DOHH2 (cell line): ENCODE results near the gene PAM.

ENCODE experiments used
- H3F3A ChIP-seq: fragments of 200-600 bp; sonication (generic), shearing (Covaris generic); 2 replicates; pipeline ENCODE4 v1.6.0; 2016; ENCODE audit warnings: antibody characterized with exemption, mild to moderate bottlenecking; ENCODE audit not compliant: control insufficient read depth, insufficient read depth
- H3K27ac ChIP-seq: fragments of 200-600 bp; sonication (generic); 2 replicates; pipeline ENCODE4 v1.5.1; 2014; ENCODE audit warnings: low read depth, mild to moderate bottlenecking, low read length, moderate library complexity
- H3K27me3 ChIP-seq: fragments of 200-600 bp; sonication (generic); 2 replicates; pipeline ENCODE4 v1.6.1; 2014; ENCODE audit warnings: mild to moderate bottlenecking, low read length, mixed read lengths; ENCODE audit not compliant: control insufficient read depth
- H3K36me3 ChIP-seq: fragments of 200-600 bp; sonication (generic); 2 replicates; pipeline ENCODE4 v1.6.1; 2014; ENCODE audit warnings: mild to moderate bottlenecking, low read length, moderate library complexity, mixed read lengths; ENCODE audit not compliant: control insufficient read depth
- H3K4me1 ChIP-seq: fragments of 200-600 bp; sonication (generic); 2 replicates; pipeline ENCODE4 v1.6.1; 2014; ENCODE audit warnings: mild to moderate bottlenecking, low read length, mixed read lengths; ENCODE audit not compliant: control insufficient read depth
- H3K4me2 ChIP-seq: fragments of 200-600 bp; sonication (generic); 2 replicates; pipeline ENCODE4 v1.6.0; 2014; ENCODE audit warnings: mild to moderate bottlenecking, low read length, moderate library complexity
- H3K4me3 ChIP-seq: fragments of 200-600 bp; sonication (generic); 2 replicates; pipeline ENCODE4 v1.5.1; 2014; ENCODE audit warnings: mild to moderate bottlenecking, low read length, mixed read lengths
- H3K79me2 ChIP-seq: fragments of 200-600 bp; sonication (generic); 2 replicates; pipeline ENCODE4 v1.6.1; 2014; ENCODE audit warnings: mild to moderate bottlenecking, low read length, mixed read lengths; ENCODE audit not compliant: control insufficient read depth
- H3K9me2 ChIP-seq: fragments of 200-600 bp; sonication (generic); replicated peaks from 2 replicates; pipeline ENCODE4 v1.6.1; 2014; ENCODE audit warnings: mild to moderate bottlenecking, low read length, mixed read lengths; ENCODE audit not compliant: control insufficient read depth
- H3K9me3 ChIP-seq: fragments of 200-600 bp; sonication (generic); 2 replicates; pipeline ENCODE4 v1.6.1; 2014; ENCODE audit warnings: antibody characterized with exemption, low read length, mixed read lengths; ENCODE audit not compliant: control insufficient read depth, insufficient read depth
- H4K20me1 ChIP-seq: fragments of 200-600 bp; sonication (generic); 2 replicates; pipeline ENCODE4 v1.6.0; 2014; ENCODE audit warnings: low read depth, mild to moderate bottlenecking, antibody characterized with exemption, low read length, moderate library complexity; ENCODE audit not compliant: control insufficient read depth, insufficient read depth
- CTCF ChIP-seq: fragments of 200-600 bp; sonication (generic); IDR thresholded peaks from one replicate; pipeline ENCODE4 v1.5.1; 2014; ENCODE audit warnings: antibody characterized with exemption, mild to moderate bottlenecking, low read depth, low read length; ENCODE audit not compliant: poor library complexity, severe bottlenecking
- EZH2phosphoT487 ChIP-seq: fragments of 200-600 bp; sonication (generic); IDR thresholded peaks from 2 replicates; pipeline ENCODE4 v1.6.1; 2017; ENCODE audit warnings: borderline replicate concordance, mild to moderate bottlenecking, antibody characterized with exemption, low read length, moderate library complexity, mixed read lengths

The PAM gene

GRCh38 chr5:102754767-102755431 is at the start of gene PAM:
PAM (plus strand) TSS chr5:102755305; CDS start chr5:102866196, 110,891 bp downstream.
- Histone ChIP-seq H3F3A (no peaks in the 10 kb centered on the region), H3K9me2 (no peaks in the 10 kb centered on the region), H3K4me2 (peak within 1 kb of the TSS; percentile 92), H3K9me3 (no peaks in the 10 kb centered on the region), H3K27me3 (peaks cover 15% of the 10 kb centered on the region), H4K20me1 (no peaks in the 10 kb centered on the region), H3K36me3 (no peaks in the 10 kb centered on the region), H3K27ac (no peak within 1 kb of the TSS), H3K4me1 (peaks cover 18% of the 10 kb centered on the region), H3K79me2 (0 out of 2 replicates have a peak, but pooled peaks cover 3% of the 10 kb centered on the region), H3K4me3 (peak within 1 kb of the TSS; percentile 79)
- TF ChIP-seq CTCF (no peak), EZH2phosphoT487 (no peak)

- H3K79me2 ChIP-seq: no peaks in the 10 kb centered on the region
- no peak overlapping the region for H3K4me2 ChIP-seq
- no peak overlapping the region for H3K27ac ChIP-seq
- TF ChIP-seq EZH2phosphoT487: no peak
- TF ChIP-seq CTCF: no peak
- no peaks in the 10 kb centered on the region for H3K4me1 ChIP-seq
- H4K20me1 ChIP-seq: no peaks in the 10 kb centered on the region
- no peaks in the 10 kb centered on the region for H3K9me2 ChIP-seq
- H3K4me3 ChIP-seq: no peak overlapping the region
- no peaks in the 10 kb centered on the region for H3K27me3 ChIP-seq
- H3F3A ChIP-seq: no peaks in the 10 kb centered on the region
- no peaks in the 10 kb centered on the region for H3K36me3 ChIP-seq
- no peaks in the 10 kb centered on the region for H3K9me3 ChIP-seq
Measured at GRCh38 chr5:102711525-102712385, 43.4 kb upstream of the PAM start.

- TF ChIP-seq EZH2phosphoT487 (no peak), CTCF (no peak)
- no peak overlapping the region for H3K4me2 ChIP-seq
- H3K27me3 ChIP-seq: no peaks in the 10 kb centered on the region
- no peaks in the 10 kb centered on the region for H3K4me1 ChIP-seq
- H3K4me3 ChIP-seq: no peak overlapping the region
- no peaks in the 10 kb centered on the region for H3K36me3 ChIP-seq
- H3K79me2 ChIP-seq: no peaks in the 10 kb centered on the region
- H3K27ac ChIP-seq: no peak overlapping the region
- no peaks in the 10 kb centered on the region for H4K20me1 ChIP-seq
- no peaks in the 10 kb centered on the region for H3K9me3 ChIP-seq
- H3F3A ChIP-seq: no peaks in the 10 kb centered on the region
- H3K9me2 ChIP-seq: no peaks in the 10 kb centered on the region
Measured at GRCh38 chr5:102713278-102713677, 41.8 kb upstream of the PAM start.
